Measurements from ENCODE around the gene USP20.
"Not testable (repeated sequence)": the region's sequence is repeated elsewhere in the genome, so short reads cannot be mapped to it uniquely, and the experiment has no call there.

USP20 gene

DNA sequence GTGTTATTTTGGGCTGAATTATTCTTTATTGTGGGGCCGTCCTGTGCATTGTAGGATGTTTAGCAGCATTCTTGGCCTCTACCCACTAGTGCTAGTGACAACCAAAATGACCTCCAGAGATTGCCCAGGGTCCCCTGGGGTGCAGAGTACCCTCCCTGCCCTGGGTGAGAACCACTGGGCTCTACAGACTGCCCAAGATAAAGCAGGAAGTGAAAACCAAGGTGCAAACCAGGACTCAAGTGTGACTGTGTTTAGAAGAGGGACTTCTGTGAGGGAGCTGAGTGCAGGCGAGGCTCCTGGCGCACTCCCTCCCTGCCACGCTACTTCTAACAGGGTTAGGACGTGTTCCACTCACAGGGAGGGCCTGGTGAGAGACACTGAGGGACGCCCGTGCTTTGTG lies 41.6 kb downstream of the USP20 start:
- no peak for DNase-seq

- DNase-seq = no peak
These were observed 43.0 kb downstream of the USP20 start for GRCh38 chr9:129878291-129878690.

DNA sequence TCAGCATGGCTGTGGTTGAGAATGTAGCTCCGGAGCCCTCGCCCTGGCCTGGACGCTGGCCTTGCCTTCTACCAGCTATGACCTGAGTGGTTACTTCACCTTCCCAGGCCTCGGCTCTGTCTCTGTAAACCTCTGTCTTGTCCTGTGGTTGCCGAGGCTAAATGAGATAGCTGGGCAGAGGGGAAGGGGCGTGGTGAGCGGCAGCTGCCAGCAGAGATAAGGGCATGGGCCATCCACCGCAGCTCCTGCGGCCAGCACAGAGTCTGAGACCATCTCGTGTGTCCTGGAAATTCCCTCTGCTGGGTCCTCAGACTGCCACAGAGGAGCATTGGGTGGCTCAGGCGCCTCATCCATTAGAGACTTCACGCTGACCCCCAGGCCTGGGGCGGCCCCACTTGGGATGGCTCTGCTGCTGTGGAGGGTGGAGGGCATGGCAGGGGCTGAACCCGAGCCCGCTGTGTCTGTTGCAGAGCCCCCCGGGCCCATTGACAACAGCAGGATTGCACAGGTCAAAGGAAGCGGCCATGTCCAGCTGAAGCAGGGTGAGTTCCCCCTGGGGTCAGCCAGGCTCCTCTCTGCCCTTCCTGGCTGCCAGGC lies 43.9 kb downstream of the USP20 start:
- no peak for DNase-seq

- no peak for DNase-seq
These were observed 44.9 kb downstream of the USP20 start for GRCh38 chr9:129879991-129880653.

DNA sequence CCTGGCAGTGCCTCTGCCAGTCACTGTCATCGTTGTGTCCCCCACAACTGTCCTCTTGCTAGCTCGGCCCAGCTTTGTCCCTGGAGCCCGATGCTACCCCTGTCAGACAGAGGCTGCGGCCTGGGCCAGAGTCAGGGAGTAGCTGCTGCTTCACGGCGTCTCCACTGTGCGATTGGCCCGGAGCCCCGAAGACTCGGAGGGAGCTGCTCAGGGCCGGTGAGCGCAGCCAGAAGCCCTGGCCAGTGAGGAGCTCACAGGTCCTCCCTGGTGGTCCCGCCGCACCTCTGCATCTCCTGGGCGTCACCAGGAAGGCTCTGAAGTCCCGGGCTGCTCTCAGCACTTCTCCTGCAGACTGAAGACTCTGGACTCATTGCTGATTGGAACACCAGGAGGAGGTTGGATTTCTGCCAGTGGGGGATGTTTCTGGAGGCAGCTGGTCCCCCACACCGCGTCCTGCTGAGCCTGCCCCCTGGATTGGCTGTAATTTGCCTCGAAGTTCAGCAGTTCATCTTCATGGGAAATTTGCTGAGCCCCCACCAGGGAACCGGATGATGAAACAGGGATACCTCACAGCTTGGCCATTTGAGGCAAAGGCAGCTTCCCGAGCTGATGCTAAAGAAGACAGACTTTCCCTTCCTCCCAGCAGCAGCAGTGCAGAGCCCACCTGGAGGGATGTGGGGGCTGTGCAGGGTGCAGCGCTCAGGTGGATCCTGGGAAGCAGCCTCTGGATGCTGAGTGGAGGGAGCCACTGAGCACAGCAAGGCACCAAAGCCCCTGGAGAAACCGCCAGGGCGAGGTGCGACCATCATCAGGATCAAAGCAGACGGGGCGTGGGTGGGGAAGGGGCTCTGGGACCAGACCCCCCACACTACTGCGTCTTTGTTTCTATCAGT lies 45.6 kb downstream of the USP20 start:
- no peak for DNase-seq

GRCh38 chr9:129881547-129882324 lies 46.5 kb downstream of the USP20 start:
- no peak for DNase-seq

- peak; percentile 97 for DNase-seq
These were observed 49.2 kb downstream of the USP20 start for GRCh38 chr9:129884220-129885017.

GRCh38 chr9:129885018-129885669 lies 49.9 kb downstream of the USP20 start:
- DNase-seq = peak; percentile 59

DNA sequence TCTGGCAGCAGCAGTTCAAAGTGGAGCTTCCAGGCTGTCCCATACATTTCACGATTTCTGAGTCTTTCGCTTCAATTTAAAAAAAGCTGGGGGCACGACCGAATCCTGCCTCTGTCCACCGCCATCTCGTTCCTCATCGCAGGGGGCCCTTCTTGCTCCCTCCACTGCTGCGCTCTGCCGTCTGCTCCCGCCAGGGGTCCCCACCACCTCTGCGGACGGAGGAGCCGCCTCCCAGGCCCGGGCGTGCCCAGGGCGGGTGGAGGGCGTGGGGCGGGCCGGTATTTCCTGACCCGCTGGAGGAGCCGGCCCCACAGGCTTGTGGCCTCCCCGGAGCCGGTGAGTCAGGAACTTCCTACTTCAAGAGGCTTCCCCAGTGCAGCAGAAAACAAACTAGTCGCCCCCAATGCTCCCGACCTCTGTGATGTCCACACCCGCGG lies 50.4 kb downstream of the USP20 start:
- peak; percentile 97 for DNase-seq

DNA sequence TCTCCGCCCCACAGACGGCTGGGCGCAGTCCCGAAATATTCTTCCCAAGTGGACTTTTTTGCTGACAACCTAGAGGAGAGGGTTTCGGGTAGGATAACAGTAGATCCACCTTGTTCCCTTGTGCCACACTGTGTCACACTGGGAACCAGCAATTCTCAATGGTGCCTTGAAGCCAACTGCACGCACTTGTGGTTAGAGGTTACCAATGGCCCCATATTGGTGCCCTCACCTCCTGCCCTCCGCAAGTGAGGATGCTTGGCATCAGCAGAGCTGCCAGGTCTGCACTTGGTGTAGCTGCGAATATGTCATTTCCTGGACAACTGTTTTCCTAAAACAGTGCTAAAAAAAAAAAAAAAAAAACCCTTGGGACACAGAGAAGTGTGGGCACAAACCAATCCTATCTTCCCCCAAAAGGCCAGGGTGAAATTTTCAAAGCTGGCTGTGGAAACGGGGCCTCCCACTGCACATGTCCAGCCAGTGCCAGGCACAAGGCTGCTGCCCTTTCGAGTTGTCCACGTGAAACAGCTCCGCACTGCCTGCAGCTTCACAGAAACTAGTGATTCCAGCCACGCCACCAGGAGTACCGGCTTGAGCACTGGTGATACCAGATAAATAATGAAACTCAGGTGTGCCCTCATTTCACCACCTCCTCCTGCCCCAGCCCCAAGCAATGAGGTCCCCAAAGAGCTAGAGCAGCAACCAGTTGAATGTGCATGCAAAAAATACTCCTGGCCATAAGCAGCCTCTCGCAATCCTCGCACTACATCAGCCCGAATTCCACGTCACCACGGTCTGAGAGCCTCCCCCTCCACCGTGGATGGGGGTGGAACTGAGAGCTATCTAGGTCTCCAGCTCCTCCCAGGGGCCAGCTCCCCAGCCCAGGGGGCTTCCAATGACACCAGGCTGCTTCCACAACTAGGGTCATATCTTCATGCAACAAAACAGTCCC lies 51.2 kb downstream of the USP20 start:
- peak; percentile 82 for DNase-seq

GRCh38 chr9:129887334-129888292 lies 52.4 kb downstream of the USP20 start:
- peak; percentile 84 for DNase-seq

- peak; percentile 99 for DNase-seq
These were observed 53.2 kb downstream of the USP20 start for GRCh38 chr9:129888293-129889121.

DNA sequence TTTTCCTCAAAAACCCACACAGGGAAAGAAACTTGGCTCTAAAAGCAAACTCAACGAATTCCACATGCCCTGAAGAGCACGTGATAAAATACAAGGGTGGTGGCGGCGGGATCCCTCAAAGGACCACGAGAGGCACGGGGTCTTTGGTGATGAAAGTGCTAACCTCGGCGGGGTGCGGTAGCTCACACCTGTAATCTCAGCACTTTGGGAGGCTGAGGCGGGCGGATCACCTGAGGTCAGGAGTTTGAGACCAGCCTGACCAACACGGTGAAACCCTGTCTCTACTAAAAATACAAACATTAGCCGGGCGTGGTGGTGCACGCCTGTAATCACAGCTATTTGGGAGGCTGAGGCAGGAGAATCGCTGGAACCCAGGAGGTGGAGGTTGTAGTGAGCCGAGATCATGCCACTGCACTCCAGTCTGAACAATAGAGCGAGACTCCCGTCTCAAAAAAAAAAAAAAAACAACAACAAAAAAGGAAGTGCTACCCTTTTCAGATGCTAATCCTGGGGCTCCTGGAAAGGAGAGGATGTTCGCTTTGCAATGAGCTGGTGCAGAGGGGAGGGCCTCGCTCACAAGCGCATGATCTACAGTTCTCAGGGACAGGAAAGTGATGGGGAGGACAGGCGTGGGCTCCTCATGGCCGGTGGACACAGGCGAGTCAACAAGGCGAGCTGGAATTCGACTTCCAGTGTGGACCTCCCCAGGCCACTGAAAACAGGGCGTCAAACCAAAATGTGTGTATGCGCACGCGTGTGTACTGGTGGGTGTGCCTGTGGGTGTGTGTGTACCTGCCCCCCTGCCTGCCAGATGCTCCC lies 54.1 kb downstream of the USP20 start:
- peak; percentile 45 for DNase-seq

GRCh38 chr9:129889941-129890717 lies 54.9 kb downstream of the USP20 start:
- peak; percentile 90 for DNase-seq

DNA sequence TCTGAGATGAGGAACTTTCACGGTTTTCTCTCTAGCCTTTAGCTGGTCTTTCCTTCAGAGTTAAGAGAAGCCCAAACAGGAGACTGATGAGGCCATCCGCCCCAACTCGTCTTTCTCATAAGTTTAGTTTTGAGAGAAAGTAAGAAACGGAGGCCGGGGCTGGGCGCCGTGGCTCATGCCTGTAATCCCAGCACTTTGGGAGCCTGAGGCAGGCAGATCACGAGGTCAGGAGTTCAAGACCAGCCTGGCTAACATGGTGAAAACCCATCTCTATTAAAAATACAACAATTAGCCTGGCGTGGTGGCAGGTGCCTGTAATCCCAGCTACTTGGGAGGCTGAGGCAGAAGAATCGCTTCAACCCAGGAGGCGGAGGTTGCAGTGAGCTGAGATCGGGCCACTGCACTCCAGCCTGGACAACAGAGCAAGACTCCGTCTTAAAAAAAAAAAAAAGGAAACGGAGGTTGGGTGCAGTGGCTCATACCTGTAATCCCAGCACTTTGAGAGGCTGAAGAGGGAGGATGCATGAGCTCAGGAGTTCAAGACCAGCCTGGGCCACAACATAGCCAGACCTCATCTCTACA lies 55.6 kb downstream of the USP20 start:
- not testable (repeated sequence) for DNase-seq

DNA sequence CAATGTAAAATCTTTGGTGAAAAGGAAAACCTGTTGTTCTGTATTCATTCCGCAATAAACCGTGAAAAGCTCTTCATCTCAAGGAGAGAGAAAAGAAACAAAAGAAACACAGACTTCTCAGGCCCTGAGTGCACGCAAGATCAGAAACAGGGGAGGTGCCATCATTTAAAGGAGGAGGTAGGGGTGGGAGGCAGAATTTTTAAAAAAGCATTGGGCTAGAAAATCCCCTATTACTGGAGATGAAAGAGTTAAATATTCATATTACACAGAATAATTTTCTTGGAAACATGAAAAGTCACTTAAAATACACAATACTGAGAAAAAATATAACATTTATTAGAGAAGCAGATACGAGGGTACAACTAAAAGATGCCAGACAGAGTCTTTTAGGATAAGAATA lies 56.3 kb downstream of the USP20 start:
- DNase-seq = peak; percentile 39

All from activated CD4-positive, alpha-beta T cell treated with anti-CD3 and anti-CD28 coated beads, Interleukin-10, Interleukin-2, amounts not matched to agents 100 ng/mL and 50 ng/mL, durations not matched to agents 16 hours and 8 hours (primary cell).